ENCODE data around the gene LAMTOR3.

The LAMTOR3 gene

DNA sequence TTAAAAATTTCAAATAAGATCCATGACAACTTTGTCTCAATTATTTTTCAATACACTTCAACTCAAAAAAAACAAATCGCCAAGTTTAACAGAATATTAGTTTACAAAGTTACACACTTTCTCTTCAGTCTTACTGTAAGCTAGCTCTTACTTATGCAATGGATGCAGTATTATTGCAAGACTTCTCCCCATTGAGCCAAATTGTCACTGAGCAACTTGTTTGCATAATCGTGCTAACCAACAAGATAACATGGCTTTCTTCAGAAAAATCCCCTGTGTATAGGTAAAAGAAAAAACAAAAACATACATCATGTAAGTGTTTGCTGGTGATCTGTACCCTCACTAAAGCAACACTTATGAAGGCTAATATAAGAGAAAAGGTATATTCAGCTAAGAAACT, 33.3 kb upstream of the LAMTOR3 start:
- TF ChIP-seq, protein P1, sequence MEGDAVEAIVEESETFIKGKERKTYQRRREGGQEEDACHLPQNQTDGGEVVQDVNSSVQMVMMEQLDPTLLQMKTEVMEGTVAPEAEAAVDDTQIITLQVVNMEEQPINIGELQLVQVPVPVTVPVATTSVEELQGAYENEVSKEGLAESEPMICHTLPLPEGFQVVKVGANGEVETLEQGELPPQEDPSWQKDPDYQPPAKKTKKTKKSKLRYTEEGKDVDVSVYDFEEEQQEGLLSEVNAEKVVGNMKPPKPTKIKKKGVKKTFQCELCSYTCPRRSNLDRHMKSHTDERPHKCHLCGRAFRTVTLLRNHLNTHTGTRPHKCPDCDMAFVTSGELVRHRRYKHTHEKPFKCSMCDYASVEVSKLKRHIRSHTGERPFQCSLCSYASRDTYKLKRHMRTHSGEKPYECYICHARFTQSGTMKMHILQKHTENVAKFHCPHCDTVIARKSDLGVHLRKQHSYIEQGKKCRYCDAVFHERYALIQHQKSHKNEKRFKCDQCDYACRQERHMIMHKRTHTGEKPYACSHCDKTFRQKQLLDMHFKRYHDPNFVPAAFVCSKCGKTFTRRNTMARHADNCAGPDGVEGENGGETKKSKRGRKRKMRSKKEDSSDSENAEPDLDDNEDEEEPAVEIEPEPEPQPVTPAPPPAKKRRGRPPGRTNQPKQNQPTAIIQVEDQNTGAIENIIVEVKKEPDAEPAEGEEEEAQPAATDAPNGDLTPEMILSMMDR (IDR thresholded peaks at IDR 0.05; ENCODE audit: insufficient read depth, low read length, poor library complexity, severe bottlenecking): no peak
- TF ChIP-seq EZH2phosphoT487 (conservative IDR thresholded peaks at IDR 0.05; ENCODE audit: low read length): no peak
- Histone ChIP-seq H3K4me3 (ENCODE audit: insufficient read depth, low read length, poor library complexity, severe bottlenecking) (no peak overlapping the region), H3K27ac (ENCODE audit: low read depth, low read length) (no peak overlapping the region), H3K27me3 (ENCODE audit: low read length) (no peaks in the 10 kb centered on the region), H3K9me3 (ENCODE audit: insufficient read depth, low read length) (no peaks in the 10 kb centered on the region), H3K4me2 (ENCODE audit: low read depth, low read length, poor library complexity, severe bottlenecking) (no peak overlapping the region), H3K9ac (ENCODE audit: low read length) (no peak overlapping the region), H3K9me2 (replicated peaks; ENCODE audit: insufficient read depth, low read length) (no peaks in the 10 kb centered on the region), H2AFZ (ENCODE audit: low read depth, low read length, severe bottlenecking) (no peak overlapping the region), H3K79me2 (ENCODE audit: insufficient read depth, low read length) (peaks cover 32% of the 10 kb centered on the region), H4K20me1 (ENCODE audit: low read depth, low read length) (no peaks in the 10 kb centered on the region), H3K36me3 (ENCODE audit: low read length) (peaks cover 6% of the 10 kb centered on the region; the same call in 1 of the 2 replicates), H3F3A (ENCODE audit: insufficient read depth) (no peaks in the 10 kb centered on the region; the same call in 1 of the 2 replicates)

DNA sequence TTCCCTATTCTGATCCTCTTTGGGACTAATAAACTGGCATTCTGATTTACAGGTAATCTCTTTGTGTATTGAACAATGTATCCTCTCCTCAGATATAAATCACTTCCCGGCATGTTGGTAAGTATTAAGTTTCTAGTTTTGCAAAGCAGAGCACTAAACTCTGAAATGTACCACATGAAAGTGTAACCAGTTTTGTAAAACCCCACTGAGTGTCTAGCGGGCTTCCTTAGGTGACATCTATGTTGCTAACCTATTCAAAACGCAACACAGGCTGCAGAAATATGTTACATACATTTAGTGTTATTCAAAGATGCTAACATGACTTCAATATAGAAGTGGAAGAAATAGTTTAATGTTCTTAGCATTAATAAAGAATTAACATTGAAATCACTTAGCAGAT, 26.9 kb upstream of the LAMTOR3 start:
- Histone ChIP-seq H3K27me3 (ENCODE audit: low read length) (no peaks in the 10 kb centered on the region), H3K27ac (ENCODE audit: low read depth, low read length) (no peak overlapping the region), H2AFZ (ENCODE audit: low read depth, low read length, severe bottlenecking) (no peak overlapping the region), H4K20me1 (ENCODE audit: low read depth, low read length) (no peaks in the 10 kb centered on the region), H3K9me3 (ENCODE audit: insufficient read depth, low read length) (no peaks in the 10 kb centered on the region), H3K4me2 (ENCODE audit: low read depth, low read length, poor library complexity, severe bottlenecking) (no peak overlapping the region), H3K9me2 (replicated peaks; ENCODE audit: insufficient read depth, low read length) (no peaks in the 10 kb centered on the region), H3K4me3 (ENCODE audit: insufficient read depth, low read length, poor library complexity, severe bottlenecking) (no peak overlapping the region), H3F3A (ENCODE audit: insufficient read depth) (no peaks in the 10 kb centered on the region), H3K36me3 (ENCODE audit: low read length) (peaks cover 10% of the 10 kb centered on the region; the same call in 1 of the 2 replicates), H3K79me2 (ENCODE audit: insufficient read depth, low read length) (no peaks in the 10 kb centered on the region), H3K9ac (ENCODE audit: low read length) (no peak overlapping the region)
- TF ChIP-seq, protein P1 (IDR thresholded peaks at IDR 0.05; ENCODE audit: insufficient read depth, low read length, poor library complexity, severe bottlenecking): no peak
- no peak for TF ChIP-seq EZH2phosphoT487 (conservative IDR thresholded peaks at IDR 0.05; ENCODE audit: low read length)

DNA sequence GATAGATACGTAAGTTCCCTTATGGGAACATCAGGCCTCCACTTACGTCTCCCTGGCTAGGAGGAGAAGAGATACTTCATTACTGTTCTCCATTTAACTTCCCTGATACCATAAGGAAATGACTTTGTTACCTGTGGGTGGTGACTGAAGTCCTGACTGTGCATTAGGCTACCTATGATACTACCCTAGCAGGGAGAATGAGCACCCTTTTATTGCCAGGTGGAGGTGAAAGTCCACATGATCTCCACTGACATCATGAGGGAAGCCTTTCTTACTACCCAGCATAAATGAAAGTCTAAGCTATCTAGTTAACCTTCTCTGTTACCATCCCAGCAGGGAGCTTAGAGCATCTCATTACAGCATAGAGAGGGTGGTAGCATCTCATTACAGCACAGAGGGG, 24.4 kb upstream of the LAMTOR3 start:
- peaks cover 6% of the 10 kb centered on the region; the same call in 1 of the 2 replicates for H3K36me3 ChIP-seq (ENCODE audit: low read length)
- H2AFZ ChIP-seq (ENCODE audit: low read depth, low read length, severe bottlenecking): no peak overlapping the region
- H3K4me3 ChIP-seq (ENCODE audit: insufficient read depth, low read length, poor library complexity, severe bottlenecking): no peak overlapping the region
- no peaks in the 10 kb centered on the region for H3F3A ChIP-seq (ENCODE audit: insufficient read depth)
- H3K9me3 ChIP-seq (ENCODE audit: insufficient read depth, low read length): no peaks in the 10 kb centered on the region
- H3K79me2 ChIP-seq (ENCODE audit: insufficient read depth, low read length): no peaks in the 10 kb centered on the region
- no peak overlapping the region for H3K27ac ChIP-seq (ENCODE audit: low read depth, low read length)
- H3K9ac ChIP-seq (ENCODE audit: low read length): no peak overlapping the region
- no peak overlapping the region for H3K4me2 ChIP-seq (ENCODE audit: low read depth, low read length, poor library complexity, severe bottlenecking)
- no peaks in the 10 kb centered on the region for H3K27me3 ChIP-seq (ENCODE audit: low read length)
- H4K20me1 ChIP-seq (ENCODE audit: low read depth, low read length): no peaks in the 10 kb centered on the region
- TF ChIP-seq, protein P1 (IDR thresholded peaks at IDR 0.05; ENCODE audit: insufficient read depth, low read length, poor library complexity, severe bottlenecking): no peak
- TF ChIP-seq EZH2phosphoT487 (conservative IDR thresholded peaks at IDR 0.05; ENCODE audit: low read length): no peak
- H3K9me2 ChIP-seq (replicated peaks; ENCODE audit: insufficient read depth, low read length): no peaks in the 10 kb centered on the region

Data from SU-DHL-6 (cell line).